ENCODE measurements around the gene VDR.
"Not testable (repeated sequence)": the region's sequence is repeated elsewhere in the genome, so short reads cannot be mapped to it uniquely, and the experiment has no call there.

The VDR gene

DNA sequence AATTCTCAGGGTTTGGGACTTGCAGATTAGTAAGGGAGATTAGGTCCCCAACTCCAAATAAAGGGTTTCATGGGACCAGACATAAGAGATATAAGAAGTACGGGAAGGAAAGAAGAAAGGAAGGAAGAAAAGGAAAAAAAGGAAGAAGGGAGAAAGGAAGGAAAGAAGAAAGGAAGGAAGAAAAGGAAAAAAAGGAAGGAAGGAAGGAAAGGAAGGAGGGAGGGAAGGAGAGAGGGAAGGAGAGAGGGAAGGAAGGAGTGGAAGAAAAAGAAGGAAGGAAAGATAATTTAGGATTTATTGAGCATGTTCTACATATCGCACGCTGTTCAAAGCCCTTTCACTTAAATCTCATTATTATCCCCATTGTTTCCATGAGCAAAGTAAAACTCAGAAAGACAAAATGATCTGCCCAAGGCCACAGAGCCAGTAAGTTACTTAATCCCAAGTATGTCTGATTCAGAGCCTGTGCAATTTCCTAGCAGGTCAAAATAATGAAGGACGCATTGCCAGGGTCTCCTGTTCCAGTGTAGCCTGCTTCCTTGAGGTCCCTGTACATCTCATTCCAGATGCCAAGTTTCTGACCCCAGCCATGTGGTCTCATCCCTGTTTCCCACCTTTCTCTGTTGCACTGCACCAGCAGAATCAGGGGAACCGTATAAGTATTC is 81.2 kb downstream of the VDR start:
- no peak for DNase-seq

DNA sequence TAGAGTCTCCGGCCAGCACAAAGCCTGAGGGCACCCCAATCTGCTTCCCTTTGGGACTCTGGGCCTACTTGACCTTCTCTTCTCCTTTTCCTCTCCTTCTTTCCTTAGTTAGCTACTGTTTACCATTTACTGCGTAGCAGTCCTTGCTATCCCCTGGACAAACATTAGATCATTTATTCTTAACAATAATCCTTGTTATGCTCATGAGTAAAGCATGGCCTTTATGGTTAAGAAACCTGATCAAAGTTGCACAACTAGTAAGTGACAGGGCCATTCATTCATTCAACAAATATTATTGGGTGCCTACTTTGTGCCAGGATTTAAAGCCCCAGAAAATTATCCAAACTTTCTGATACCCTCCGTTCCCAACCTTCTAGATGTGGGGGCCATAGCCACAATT is 81.9 kb downstream of the VDR start:
- no peak for DNase-seq

DNA sequence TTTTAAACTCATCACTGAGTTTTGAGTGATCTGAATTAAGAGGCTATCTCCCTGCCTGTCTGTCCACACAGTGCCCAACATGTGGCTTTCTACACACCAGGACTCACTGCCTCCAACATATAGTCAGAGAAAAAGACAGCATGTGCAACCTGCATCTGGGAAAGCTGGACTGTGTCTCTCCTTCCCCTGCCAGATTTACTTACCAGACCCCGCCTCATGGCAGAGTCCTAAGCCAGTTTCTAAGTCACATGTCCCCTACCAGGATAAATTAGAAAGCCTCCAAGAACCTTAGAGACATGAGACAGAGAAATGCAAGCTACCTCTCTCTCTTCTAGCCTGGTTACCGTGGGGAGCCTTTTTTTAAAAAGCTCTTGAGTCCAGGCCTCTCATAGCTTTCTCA is 82.4 kb downstream of the VDR start:
- DNase-seq, result no peak

DNA sequence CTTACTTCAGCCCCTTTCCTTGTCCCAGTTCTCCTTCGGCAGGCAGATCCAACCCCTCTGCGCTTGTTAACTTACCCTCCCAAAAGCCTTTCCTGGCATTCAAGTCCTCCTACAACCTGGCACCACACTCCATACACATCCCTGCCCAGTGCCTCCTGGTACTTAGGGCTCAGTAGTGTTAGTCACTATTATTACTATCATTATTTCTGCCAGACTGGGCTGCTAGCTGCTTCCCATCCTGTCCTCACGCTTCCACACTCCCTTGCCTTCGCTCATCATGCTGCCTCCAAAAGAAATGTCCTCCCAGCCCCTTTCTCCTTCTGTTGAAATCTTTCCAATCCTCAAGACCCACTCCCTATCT is 83.5 kb downstream of the VDR start:
- no peak for DNase-seq

DNA sequence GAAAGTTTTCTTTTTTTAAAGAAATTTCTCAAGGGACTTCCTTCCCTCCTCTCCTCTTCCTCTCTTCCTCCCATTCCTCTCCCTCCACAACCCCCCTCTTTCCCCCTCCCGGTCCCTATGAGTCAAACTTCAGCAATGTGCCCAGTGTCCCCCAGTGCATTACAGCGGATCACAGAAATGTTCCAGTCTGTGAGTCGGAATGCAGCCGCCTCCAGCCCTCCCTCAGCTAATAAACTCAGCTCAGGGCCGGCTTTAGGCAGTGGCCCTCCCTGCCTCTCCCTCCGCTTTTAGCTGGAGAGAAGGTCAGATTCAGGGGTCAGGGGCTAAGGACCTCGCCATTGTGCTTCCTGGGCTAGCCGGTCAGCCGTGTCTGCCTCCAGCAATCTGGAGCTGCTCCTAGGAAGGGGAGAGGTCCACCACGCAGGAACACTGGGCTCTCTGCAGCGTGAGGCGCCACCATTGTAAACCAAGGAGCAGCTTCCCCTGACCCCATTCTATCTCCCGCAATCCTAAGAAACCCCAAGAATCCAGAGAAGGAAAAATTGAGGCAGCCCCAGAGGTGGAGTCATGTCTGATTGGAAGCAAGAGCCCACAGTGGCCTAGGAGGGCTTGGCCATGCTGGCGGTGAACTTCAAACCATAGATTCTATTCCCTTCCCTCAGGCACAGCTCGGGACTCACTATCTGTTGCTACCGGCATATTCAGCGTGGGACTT is 84.0 kb downstream of the VDR start:
- no peak for DNase-seq

DNA sequence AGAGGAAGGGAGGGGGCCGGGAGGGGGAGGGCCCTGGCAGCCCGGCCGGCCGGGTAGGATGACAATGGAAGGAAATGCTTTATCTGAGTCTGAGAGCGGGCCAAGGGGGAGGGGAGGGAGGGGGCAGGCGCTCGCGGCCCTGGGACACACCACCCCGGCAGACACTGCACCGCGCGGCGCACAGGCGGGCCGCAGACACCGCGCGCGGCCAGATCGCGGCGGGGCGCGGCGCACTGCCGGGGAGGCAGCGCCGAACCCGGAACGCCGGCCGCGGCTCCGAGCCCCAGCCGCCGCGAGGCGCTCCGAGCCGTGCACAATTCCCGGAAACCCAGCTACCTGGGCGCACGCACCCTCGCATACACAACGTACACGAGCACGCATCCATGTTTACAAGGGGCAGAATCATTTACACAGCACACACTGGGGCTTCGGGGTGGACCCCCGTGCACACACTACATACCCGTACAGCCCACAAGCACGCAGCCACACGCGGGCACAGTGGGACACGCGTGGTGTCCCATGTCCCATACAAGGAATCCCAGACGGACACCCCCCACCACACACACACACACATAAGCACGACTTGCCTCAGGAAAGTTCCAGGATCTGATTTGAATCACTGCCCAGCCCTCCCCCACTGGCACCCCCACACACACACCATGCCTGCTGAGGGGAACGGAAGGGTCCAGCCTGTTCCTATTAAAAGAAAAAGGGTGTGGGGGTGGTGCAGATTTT is 84.7 kb downstream of the VDR start, which contains the start of gene HDAC7:
HDAC7 (minus strand) TSS at position 8 of the 735 bp plus-strand sequence. CDS start 118 bp downstream, outside the sequence.
- DNase-seq, result peak; percentile 64

DNA sequence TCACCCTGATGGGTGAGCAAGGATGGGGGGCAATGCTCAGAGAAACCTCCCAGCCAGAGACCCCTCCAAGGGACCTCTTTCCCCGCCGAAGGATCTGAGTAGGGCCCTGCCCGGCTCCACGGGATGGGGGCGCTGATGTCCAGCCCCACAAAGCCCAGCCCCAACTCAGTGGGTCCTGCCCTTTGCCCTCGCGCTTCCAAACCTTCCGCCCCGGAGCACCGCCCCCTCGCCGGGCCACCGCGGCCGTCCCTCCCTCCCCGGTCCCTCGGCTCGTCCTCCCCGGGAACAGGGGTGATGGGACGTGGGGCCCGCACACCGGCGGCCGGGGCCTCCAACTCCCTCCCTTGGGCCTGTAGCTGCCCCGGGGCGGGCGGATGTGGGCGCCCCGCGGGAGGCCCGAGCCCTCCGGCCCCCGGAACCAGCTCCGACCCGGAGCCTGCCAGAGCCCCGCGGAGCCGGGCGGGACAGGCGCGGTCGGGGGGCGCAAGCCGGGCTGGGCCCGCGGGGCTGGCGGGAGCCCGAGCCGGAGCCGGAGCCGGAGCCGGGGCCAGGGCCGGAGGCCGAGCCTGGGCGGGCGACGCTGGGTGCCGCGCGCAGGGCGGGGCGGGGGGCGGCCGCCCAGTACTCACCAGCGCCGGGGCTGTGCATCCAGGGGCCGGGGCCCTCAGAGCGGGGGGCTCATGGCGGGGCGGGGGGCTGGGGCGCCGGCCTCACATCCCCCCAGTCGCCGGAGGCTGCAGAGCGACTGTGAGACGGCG is 85.5 kb downstream of the VDR start:
- no peak for DNase-seq

DNA sequence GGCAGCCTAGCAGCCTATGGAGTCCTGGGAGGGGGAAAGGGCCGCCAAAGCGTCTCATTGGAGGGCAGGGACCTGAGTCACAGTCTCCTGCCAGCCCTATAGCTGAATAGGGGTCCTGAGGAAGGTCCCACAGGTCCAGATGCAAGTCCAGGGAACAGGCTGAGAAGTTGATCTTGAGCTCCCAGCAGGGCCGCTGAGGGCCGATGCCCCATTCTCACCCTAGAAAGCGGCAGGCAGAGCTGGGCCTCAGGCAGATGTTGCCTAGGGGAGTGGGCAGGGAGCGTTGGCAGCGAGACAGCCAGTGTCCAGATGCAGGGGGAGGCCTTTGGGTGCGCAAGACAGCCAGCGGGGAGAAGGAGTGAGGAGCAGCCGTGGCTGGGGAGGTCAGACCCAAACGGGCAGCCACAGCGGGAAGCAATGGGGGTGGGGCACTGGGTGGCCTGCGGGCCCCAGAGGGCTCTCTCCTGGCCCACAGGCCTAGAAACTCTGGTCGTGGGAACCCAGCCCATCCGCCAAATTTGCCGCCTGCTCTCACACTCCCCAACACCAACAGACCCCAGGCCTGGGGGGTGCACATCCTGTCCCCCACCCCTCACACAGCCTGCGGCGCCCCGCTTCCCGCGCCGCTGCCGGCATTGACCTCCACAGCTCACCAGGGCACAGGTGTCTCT is 86.2 kb downstream of the VDR start:
- no peak for DNase-seq

DNA sequence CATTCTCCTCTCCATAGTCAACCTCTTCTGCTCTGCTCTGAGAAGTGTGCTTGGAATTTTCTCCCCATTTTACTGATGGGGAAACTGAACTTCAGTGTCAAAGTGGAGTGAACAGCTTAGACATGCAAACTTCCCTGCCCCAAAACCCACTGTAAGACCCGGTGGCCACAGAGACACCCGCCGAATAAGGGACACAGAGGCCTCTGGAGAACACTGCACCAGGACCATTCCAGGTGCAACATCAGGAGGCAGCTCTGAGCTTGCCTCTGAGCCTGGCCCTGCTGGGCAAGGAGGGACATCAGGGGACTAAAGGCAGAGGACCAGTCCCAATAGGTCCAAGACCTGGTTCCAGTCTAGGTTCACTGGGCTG is 86.8 kb downstream of the VDR start:
- DNase-seq, result no peak

DNA sequence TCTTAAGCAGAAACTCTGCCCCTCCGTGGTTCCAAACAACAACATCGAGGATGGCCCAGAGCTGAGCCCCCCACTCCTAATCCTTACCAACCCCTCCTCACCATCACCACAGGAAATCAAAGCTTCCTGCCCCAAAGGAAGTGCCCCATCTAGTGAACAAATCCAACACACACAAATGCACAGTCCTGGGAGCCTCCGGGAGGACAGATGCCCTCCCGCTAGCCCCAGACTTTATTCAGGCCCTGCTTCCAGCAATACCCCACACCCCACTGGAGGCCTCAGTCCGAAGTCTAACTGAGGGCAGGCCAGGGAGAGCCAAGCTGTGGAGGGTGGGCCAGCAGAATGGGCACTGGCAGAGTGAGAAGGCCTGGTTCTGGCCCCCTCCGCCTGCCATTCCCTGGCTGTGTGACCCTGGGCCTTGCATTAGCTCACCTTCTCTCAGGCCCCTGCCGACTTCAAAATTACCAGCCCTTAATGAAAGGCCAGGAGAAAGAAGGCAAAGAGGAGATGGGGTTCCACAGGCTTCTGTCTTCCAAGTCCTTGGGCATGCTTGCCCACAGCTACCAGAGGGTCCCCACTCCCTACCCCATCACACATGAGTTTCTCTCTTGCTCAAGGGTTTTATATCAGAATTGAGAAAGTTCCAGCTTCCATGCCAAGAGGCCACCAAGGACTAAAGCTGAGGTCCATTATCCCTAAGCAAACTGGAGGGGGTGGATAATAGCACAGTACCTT is 87.4 kb downstream of the VDR start:
- no peak for DNase-seq

DNA sequence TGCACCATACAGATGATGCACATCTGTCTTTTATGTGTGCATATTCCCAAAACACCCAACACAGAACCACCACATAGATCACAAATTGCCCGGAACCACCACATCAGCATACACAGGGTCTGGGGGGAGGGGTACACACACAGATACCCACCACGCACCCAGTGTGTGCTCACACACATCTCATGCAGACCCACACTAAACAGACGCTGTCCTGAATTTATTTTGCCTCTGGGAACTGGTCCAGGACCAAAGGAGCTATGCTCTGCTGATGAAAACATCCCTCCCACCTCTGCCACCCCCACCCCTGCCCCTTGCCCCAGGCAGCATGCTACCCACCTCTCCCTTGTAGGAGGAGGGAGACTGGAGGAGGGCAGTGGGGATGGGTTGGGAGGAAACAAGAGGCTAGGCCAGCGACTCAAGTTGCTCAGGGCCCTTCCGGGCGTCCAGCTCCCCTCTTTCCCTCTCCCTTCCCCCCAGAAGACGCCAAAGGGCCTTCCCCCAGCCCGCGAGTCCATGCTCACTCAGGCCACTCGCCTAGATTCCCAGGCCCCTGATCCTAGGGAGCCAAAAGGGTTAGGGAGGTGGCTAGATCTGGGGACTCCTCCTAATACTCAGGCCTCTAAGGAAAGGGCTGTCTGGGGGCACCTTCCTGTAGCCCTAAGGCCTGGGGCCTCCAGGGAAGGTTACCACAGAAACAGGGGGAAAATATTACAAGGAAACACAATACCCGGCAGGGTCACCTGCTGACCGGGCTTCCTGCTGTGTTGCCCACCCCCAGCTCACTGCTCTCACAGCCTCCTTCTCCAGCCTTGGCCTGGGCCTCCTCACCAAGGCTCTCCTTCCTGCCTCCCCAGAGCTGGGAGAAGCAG is 88.2 kb downstream of the VDR start:
- no peak for DNase-seq

DNA sequence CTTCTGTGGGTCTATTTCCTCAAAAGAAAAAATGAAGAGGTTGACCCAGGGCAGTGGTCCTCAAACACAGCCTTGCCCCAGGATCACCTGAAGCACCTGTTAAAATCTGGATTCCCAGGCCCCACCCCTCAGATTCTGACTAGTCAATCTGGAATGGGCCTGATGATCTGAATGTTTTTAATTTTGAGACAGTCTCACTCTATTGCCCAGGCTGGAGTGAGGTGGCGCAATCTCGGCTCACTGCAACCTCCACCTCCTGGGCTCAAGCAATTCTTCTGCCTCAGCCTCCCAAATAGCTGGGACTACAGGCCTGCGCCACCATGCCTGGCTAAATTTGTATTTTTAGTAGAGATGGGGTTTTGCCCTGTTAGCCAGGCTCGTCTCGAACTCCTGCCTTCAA is 89.3 kb downstream of the VDR start:
- not testable (repeated sequence) for DNase-seq

DNA sequence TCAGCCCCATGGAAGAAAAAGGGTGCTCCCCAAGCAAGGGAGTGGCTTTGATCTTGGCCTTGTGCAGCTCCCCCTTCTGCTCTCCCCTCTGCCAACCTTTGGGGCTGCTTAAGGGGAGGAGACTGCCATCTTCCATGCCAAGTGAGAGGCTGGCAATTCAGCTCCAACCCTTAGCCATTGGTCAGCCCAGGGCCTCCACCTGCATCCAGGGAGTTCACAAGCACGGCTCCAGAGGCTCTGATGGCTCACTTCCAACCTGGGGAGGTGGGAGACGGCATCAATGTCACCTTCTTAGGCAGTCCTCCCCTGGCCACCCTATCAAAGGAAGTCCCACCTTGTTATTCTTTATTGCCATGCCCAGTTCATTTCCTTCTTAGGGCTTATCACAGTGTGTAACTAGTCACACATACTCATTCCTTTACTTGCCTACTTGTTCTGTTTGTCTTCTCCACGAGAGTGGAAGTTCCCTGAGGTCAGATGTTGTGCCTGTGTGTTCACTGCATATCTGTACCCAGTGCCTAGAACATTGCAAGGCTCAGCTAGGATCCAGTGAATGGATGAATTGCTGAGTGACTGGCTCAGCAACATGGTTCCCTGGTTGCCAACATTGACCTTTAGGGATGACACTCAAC is 90.1 kb downstream of the VDR start:
- no peak for DNase-seq

DNA sequence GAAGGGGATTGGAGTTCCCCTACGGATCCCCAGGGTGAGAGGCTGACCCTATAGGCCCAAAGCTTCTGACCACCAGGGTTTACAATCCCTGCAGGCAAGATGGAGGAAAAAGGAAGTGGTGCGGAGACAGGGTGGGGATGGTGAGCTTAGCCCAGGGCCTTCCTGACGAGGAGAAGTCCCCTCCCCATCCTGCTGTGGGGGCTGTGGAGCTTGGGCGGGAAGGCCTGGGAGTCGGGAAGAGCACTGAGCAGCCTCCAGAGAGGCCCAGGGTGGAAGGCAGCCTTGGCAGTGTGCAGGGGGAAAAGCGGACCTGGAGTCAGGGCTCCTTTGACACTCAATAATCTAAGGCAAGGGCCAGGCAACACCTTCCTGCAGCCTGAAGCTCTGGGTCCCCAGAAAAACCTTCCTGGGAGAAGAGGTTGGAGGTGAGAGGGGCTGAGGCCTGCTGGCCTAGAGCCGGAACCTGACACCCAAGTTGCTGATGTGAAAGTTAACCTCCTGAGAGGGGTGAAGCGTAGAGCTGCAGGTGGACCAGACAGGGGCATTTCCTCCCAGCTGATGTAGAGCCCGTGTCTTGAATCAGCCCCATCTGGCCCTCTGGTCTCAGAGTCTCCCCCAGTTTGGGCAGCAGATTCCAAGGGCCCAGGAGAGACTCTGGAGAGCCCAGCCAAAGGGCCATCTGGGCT is 91.1 kb downstream of the VDR start:
- no peak for DNase-seq

DNA sequence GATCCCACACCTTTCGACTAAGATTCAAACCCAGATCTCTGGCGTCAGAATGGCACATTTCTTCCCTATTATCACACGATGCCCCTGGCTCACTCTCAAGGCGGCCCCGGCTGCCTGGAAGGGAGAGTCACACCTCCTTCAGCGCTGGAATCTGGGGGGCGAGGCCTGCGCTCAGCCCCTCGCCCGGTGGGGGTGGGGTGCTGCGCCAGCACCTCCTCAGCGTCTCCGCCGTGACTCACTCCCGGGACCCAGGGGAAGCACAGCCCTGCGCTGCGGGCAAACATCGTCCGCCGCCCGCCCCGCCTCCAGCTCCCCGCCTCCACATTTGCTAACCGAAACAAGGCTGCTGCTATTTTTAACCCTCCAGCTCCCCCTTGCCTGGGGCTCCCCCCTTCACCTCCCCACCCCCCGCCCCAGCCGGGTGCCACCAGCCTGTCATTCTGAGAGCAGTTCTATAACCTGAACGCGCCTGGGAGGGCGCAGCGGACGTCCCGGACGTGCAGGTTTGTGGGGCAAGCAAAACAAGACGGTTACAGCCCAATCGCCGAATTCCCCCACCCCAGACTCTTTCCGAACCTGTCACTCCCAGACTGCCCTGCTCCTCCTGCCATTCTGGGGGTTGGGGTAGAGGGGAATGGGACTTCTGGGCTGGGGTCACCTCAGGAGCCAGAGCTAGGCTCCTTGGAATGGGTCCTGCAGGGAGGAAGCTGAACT is 91.8 kb downstream of the VDR start:
- DNase-seq, result peak; percentile 85

DNA sequence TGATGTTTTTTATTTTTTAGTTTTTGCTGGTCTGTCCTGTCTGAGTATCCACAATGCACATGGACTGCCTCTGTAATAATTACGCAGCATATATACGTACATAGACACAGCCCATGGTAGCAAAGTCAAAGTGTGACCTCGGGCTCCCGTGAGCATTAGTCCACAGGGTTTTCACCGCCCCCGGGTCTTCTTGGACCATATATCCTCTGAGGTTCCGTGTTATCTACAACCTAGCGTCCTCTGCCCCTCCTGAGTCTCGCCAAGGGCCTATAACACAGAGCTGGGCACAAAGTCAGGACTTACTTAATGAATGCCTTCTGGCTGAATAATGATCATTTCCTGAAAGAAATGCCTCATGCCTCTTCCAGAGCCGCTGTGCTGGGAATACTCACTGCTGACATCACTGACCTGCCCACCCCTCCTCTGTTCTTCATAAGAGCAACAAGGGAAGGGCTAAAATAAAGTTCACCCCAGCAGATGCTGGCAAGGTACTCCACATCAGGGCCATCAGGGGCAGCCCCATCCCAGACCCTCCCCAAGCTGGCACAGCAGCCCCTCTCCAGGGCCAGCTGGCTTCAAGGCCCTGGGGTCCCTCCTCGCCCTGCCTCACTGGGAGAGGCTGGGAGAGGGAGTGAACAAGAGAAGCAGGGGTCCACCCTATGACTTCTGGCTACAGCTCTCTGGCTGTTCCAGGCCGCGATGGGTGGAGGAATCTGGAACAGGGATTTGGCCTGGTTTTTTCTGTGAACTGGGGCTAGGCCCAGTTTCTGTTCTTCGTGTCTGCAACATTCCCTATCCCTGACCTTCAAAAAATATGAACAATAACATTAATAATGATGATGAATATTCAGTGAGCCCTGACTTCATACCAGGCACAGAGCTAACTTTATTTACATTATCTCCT is 93.0 kb downstream of the VDR start:
- no peak for DNase-seq

DNA sequence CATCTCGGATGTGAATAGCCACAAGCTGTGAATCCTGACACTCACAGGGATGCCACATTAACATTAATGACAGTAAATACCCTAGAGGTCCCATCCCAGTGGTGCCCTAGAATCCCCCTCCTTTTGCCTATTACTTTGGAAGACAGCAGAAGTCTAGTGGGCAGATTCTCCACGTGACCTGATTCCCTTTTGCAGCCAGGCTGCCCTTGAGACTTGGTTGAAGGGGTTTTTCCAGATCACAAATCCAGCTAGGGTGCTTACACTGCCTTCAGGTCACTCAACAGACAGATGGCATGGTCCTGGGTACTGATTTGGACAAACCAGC is 93.8 kb downstream of the VDR start:
- DNase-seq, result no peak

DNA sequence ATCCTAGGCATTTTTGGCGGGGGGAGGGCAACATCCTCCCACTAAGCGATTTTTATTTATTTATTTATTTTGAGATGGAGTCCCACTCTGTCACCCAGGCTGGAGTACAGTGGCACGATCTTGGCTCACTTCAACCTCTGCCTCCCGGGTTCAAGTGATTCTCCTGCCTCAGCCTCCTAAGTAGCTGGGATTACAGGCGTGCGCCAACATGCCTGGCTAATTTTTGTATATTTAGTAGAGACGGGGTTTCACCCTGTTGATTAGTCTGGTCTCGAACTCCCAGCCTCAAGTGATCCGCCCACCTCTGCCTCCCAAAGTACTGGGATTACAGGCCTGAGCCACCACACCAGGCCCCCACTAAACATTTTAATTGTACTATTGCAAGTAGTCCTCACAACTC is 95.3 kb downstream of the VDR start:
- not testable (repeated sequence) for DNase-seq
